ENCODE results near the gene LDLRAD3.

Gene LDLRAD3

GRCh38 chr11:36213393-36213840 is 269.6 kb downstream of the LDLRAD3 start:
- DNase-seq (ENCODE audit: low read depth): no peak

GRCh38 chr11:36214480-36214879 is 270.6 kb downstream of the LDLRAD3 start:
- DNase-seq (ENCODE audit: low read depth): peak; percentile 6

GRCh38 chr11:36214976-36215692 is 271.3 kb downstream of the LDLRAD3 start:
- DNase-seq (ENCODE audit: low read depth): no peak

- no peak for DNase-seq (ENCODE audit: low read depth)
These were observed 271.8 kb downstream of the LDLRAD3 start for GRCh38 chr11:36215693-36216060.

GRCh38 chr11:36216061-36216615 is 272.3 kb downstream of the LDLRAD3 start:
- no peak for DNase-seq (ENCODE audit: low read depth)

GRCh38 chr11:36218283-36218921 is 274.5 kb downstream of the LDLRAD3 start:
- DNase-seq (ENCODE audit: low read depth): no peak

GRCh38 chr11:36219996-36220395 is 276.1 kb downstream of the LDLRAD3 start:
- no peak for DNase-seq (ENCODE audit: low read depth)

GRCh38 chr11:36222831-36223635 is 279.2 kb downstream of the LDLRAD3 start:
- DNase-seq (ENCODE audit: low read depth): no peak

GRCh38 chr11:36224209-36224882 is 280.5 kb downstream of the LDLRAD3 start:
- DNase-seq (ENCODE audit: low read depth): no peak

- no peak for DNase-seq (ENCODE audit: low read depth)
These were observed 283.2 kb downstream of the LDLRAD3 start for GRCh38 chr11:36227044-36227443.

- no peak for DNase-seq (ENCODE audit: low read depth)
These were observed 284.8 kb downstream of the LDLRAD3 start for GRCh38 chr11:36228689-36229088.

- no peak for DNase-seq (ENCODE audit: low read depth)
These were observed 285.3 kb downstream of the LDLRAD3 start for GRCh38 chr11:36229091-36229705.

GRCh38 chr11:36230779-36231699 is 287.2 kb downstream of the LDLRAD3 start:
- DNase-seq (ENCODE audit: low read depth): peak; percentile 38

GRCh38 chr11:36233204-36233603 is 289.3 kb downstream of the LDLRAD3 start:
- no peak for DNase-seq (ENCODE audit: low read depth)

GRCh38 chr11:36234825-36235224 is 291.0 kb downstream of the LDLRAD3 start:
- no peak for DNase-seq (ENCODE audit: low read depth)

GRCh38 chr11:36235750-36236149 is 291.9 kb downstream of the LDLRAD3 start:
- peak; percentile 23 for DNase-seq (ENCODE audit: low read depth)

GRCh38 chr11:36237391-36237790 is 293.5 kb downstream of the LDLRAD3 start:
- DNase-seq (ENCODE audit: low read depth): no peak

GRCh38 chr11:36238036-36238631 is 294.3 kb downstream of the LDLRAD3 start:
- DNase-seq (ENCODE audit: low read depth): no peak

GRCh38 chr11:36238881-36239280 is 295.0 kb downstream of the LDLRAD3 start:
- no peak for DNase-seq (ENCODE audit: low read depth)

- DNase-seq (ENCODE audit: low read depth): no peak
These were observed 295.8 kb downstream of the LDLRAD3 start for GRCh38 chr11:36239636-36240035.

All from ELR (cell line).